Mesendoderm (in vitro differentiated cells): ENCODE measurements around the gene MOGAT1.
"Not testable (repeated sequence)": the region's sequence is repeated elsewhere in the genome, so short reads cannot be mapped to it uniquely, and the experiment has no call there.

Source experiments
- DNase-seq: peaks from one replicate; pipeline ENCODE4 v3.0.0; 2013
- H2AK5ac ChIP-seq: 2 replicates; pipeline ENCODE4 v1.6.1; 2013; ENCODE audit warnings: low read length, inconsistent platforms
- H2BK120ac ChIP-seq: 2 replicates; pipeline ENCODE4 v1.6.1; 2013; ENCODE audit warnings: low read depth, mild to moderate bottlenecking, low read length, moderate library complexity, mixed read lengths
- H2BK15ac ChIP-seq: replicated peaks from 2 replicates; pipeline ENCODE4 v1.6.1; 2013; ENCODE audit warnings: low read depth, mild to moderate bottlenecking, moderate library complexity
- H2BK5ac ChIP-seq: 2 replicates; pipeline ENCODE4 v1.6.1; 2013; ENCODE audit warnings: low read length, inconsistent platforms
- H3K18ac ChIP-seq: 2 replicates; pipeline ENCODE4 v1.6.1; 2013; ENCODE audit warnings: mild to moderate bottlenecking, low read length, mixed read lengths
- H3K23ac ChIP-seq: one replicate; pipeline ENCODE4 v1.6.1; 2013; ENCODE audit warnings: low read length
- H3K27ac ChIP-seq: 2 replicates; pipeline ENCODE4 v1.5.1; 2013; ENCODE audit warnings: low read depth, mild to moderate bottlenecking, inconsistent platforms, low read length, moderate library complexity
- H3K27me3 ChIP-seq: 2 replicates; pipeline ENCODE4 v1.6.1; 2013; ENCODE audit warnings: low read length, control low read depth, mild to moderate bottlenecking, inconsistent platforms; ENCODE audit not compliant: insufficient read depth, poor library complexity
- H3K36me3 ChIP-seq: 2 replicates; pipeline ENCODE4 v1.6.1; 2013; ENCODE audit warnings: low read length, inconsistent platforms; ENCODE audit not compliant: control insufficient read depth, insufficient read depth
- H3K4ac ChIP-seq: one replicate; pipeline ENCODE4 v1.6.1; 2013; ENCODE audit warnings: low read depth, mild to moderate bottlenecking, low read length, moderate library complexity
- H3K4me1 ChIP-seq: 2 replicates; pipeline ENCODE4 v1.6.1; 2013; ENCODE audit warnings: low read depth, low read length, inconsistent platforms; ENCODE audit not compliant: control insufficient read depth
- H3K4me2 ChIP-seq: 2 replicates; pipeline ENCODE4 v1.6.1; 2013; ENCODE audit warnings: low read length
- H3K4me3 ChIP-seq: 2 replicates; pipeline ENCODE4 v1.5.1; 2013; ENCODE audit warnings: mild to moderate bottlenecking, low read length
- H3K56ac ChIP-seq: one replicate; pipeline ENCODE4 v1.6.1; 2013; ENCODE audit warnings: low read length
- H3K79me1 ChIP-seq: 2 replicates; pipeline ENCODE4 v1.6.1; 2013; ENCODE audit warnings: low read length, inconsistent platforms
- H3K79me2 ChIP-seq: 2 replicates; pipeline ENCODE4 v1.6.1; 2013; ENCODE audit warnings: mild to moderate bottlenecking, low read length; ENCODE audit not compliant: control insufficient read depth, insufficient read depth
- H3K9ac ChIP-seq: 2 replicates; pipeline ENCODE4 v1.6.1; 2013; ENCODE audit warnings: low read length, inconsistent platforms
- H4K5ac ChIP-seq: one replicate; pipeline ENCODE4 v1.6.1; 2013; ENCODE audit warnings: low read length
- H4K8ac ChIP-seq: one replicate; pipeline ENCODE4 v1.6.1; 2013; ENCODE audit warnings: low read depth, mild to moderate bottlenecking, control low read depth, low read length, moderate library complexity
- WGBS: extraction: QIAGEN DNeasy Blood & Tissue Kit; methylation state at CpG from one replicate; pipeline ENCODE4 v1.1.7; 2013; ENCODE audit warnings: low lambda C conversion rate, missing lambda C conversion rate; ENCODE audit not compliant: insufficient coverage; ENCODE audit errors: extremely low coverage; 5-methylcytosine and 5-hydroxymethylcytosine counted together

MOGAT1 gene

DNA sequence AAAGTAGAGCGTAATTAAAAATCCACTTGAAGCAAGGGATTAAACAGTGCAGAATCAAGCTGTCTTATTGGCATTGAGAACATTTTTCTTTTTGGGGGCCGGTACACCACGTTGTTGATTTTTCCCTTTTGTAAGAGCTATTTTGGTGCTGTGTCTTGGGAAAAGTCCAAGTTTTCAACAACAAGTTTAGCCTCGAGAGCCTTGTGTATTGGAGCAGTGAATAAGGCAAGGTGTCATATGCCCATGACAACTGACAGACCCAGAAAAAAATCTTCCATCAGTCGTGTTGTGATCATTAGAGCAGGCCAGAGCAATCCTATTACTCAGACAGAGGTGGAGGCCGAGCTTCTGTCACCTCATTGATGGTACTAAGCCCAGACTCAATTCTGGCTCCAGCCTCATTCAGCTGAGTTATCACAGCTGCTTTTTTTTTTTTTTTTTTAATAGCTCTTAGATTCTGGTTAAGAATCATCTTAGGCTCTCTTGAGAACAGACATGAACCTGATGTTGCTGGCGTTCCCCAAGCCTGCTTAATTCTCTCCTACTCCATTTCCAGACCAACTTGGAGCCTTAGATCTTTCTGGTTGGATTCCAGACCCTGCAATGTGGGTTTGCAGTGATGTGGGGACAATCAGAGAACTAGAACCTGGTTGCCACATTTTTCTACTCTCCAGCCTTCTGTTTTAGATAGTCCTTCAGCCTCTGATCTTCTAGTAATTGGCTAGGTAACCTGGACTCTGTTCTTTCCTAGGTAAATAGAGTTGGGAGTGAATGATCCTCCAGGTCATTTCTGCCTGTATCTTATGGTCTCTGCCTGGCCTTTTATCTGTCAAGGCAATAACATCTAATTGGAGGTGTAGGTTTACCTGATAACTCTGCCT lies 43.1 kb downstream of the MOGAT1 start:
- Histone ChIP-seq H3K56ac (no peak overlapping the region), H3K18ac (no peak overlapping the region), H3K79me1 (no peaks in the 10 kb centered on the region), H3K27me3 (no peaks in the 10 kb centered on the region), H3K23ac (no peak overlapping the region), H4K8ac (no peak overlapping the region), H3K4me1 (no peaks in the 10 kb centered on the region), H2BK120ac (no peak overlapping the region), H3K4ac (no peak overlapping the region), H3K4me3 (no peak overlapping the region), H4K5ac (no peak overlapping the region), H2BK15ac (no peak overlapping the region), H3K36me3 (no peaks in the 10 kb centered on the region), H3K79me2 (no peaks in the 10 kb centered on the region), H3K27ac (no peak overlapping the region), H3K9ac (no peak overlapping the region), H2AK5ac (no peak overlapping the region), H2BK5ac (no peak overlapping the region), H3K4me2 (no peak overlapping the region)
- no peak for DNase-seq
- no CpG with 5 or more reads among the region's 7 CpGs for WGBS

DNA sequence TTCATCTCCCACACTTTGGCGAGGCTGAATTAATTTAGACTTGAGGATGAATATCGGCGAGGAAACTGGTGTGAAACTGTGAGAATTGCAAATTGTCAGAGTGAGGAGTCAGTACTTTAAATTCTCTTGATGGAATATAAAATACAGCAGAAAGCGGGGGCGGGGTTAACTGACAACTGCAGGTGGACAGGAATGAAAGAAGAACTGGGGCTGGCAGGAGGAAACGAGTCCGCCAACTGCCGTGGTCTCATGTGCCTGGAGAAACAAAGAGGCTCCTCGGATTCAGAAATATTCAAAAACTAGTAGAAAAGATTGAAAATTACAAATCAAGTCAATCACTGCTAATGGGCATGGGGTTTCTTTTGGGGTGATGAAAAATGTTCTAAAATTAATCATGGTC lies 44.3 kb downstream of the MOGAT1 start:
- no peak for DNase-seq

DNA sequence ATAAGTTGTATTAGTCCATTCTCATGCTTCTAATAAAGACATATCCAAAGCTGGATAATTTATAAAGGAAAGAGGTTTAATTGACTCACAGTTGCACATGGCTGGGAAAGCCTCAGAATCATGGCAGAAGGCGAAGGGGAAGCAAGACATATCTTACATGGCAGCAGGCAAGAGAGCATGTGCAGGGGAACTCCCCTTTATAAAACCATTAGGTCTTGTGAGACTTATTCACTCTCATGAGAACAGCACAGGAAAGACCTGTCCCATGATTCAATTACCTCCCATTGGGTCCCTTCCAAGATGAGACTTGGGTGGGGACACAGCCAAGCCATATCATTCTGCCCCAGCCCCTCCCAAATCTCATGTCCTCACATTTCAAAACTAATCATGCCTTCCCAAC lies 48.3 kb downstream of the MOGAT1 start:
- not testable (repeated sequence) for H2BK120ac ChIP-seq, H2BK15ac ChIP-seq, H3K27me3 ChIP-seq, H3K4me3 ChIP-seq, H3K4me2 ChIP-seq, H3K36me3 ChIP-seq, H3K4ac ChIP-seq, DNase-seq, H3K56ac ChIP-seq, H3K4me1 ChIP-seq, H3K18ac ChIP-seq, H2BK5ac ChIP-seq, H3K79me2 ChIP-seq, H3K23ac ChIP-seq, H3K27ac ChIP-seq, H2AK5ac ChIP-seq, H3K9ac ChIP-seq, H4K5ac ChIP-seq, H3K79me1 ChIP-seq, H4K8ac ChIP-seq
- no CpG with 5 or more reads among the region's 1 CpG for WGBS

More for the DNA sequence above, 44.3 kb downstream of the MOGAT1 start:
- H3K27ac ChIP-seq = no peak overlapping the region
- no peaks in the 10 kb centered on the region for H3K36me3 ChIP-seq
- no peaks in the 10 kb centered on the region for H3K4me1 ChIP-seq
- no peak overlapping the region for H3K4me3 ChIP-seq
- H2AK5ac ChIP-seq = no peak overlapping the region
- H2BK15ac ChIP-seq = no peak overlapping the region
- H3K9ac ChIP-seq = no peak overlapping the region
- no peak overlapping the region for H2BK5ac ChIP-seq
- no peak overlapping the region for H3K23ac ChIP-seq
- no peak overlapping the region for H4K8ac ChIP-seq
- H3K79me2 ChIP-seq = no peaks in the 10 kb centered on the region
- H3K18ac ChIP-seq = no peak overlapping the region
- H4K5ac ChIP-seq = no peak overlapping the region
- H3K4me2 ChIP-seq = no peak overlapping the region
- H3K56ac ChIP-seq = no peak overlapping the region
- H2BK120ac ChIP-seq = no peak overlapping the region
- no peaks in the 10 kb centered on the region for H3K27me3 ChIP-seq
- H3K79me1 ChIP-seq = no peaks in the 10 kb centered on the region
- WGBS = no CpG with 5 or more reads among the region's 9 CpGs
- no peak overlapping the region for H3K4ac ChIP-seq

DNA sequence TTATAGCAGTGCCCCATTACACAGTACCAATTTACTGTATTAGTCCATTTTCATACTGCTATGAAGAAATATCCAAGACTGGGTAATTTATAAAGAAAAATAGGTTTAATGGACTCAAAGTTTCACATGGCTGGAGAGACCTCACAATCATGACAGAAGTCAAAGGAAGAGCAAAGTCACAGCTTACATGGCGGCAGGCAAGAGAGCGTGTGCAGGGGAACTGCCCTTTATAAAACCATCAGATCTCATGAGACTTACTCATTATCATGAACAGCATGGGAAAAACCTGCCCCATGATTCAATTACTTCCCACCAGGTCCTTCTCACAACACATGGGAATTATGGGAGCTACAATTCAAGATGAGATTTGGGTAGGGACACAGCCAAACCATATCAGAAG lies 50.1 kb downstream of the MOGAT1 start:
- H3K18ac ChIP-seq, H3K79me1 ChIP-seq, H2BK5ac ChIP-seq, H3K79me2 ChIP-seq, H3K27me3 ChIP-seq, H3K23ac ChIP-seq, H3K4ac ChIP-seq, H3K4me1 ChIP-seq, H2BK120ac ChIP-seq, H2BK15ac ChIP-seq, H2AK5ac ChIP-seq, DNase-seq, H3K27ac ChIP-seq, H3K36me3 ChIP-seq, H3K56ac ChIP-seq, H4K8ac ChIP-seq, H4K5ac ChIP-seq, H3K9ac ChIP-seq, H3K4me3 ChIP-seq, H3K4me2 ChIP-seq: not testable (repeated sequence)
- no CpG with 5 or more reads among the region's 2 CpGs for whole genome bisulfite sequencing

DNA sequence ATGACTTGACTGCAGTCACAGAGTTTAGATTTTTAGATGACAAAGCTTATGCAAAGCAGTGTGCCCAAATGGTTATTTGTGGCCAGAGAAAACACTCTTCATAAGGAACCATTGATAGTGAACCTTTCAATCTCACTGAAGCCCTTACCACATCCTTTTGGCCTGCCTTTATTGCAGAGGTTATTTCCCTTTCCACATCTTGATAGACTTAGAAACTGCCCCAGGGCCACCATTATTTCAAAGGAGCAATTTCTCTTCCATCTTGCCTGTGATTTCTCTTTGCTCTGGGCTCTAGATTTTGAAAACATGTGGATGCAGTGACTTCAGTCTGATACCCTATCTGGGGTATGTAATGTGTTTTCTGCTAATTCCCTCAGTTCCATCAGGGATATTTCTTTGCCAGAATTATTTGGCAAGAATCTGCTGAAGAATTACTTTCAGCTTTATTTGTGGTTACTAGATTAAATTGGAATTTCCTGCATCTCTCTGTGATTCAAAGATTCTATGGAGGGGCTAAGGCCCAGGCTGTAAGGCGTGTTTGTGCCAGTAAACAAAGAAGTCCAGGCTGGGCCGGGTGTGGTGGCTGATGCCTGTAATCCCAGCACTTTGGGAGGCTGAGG lies 51.0 kb downstream of the MOGAT1 start:
- no peak overlapping the region for H3K9ac ChIP-seq
- H3K18ac ChIP-seq = no peak overlapping the region
- H3K27ac ChIP-seq = no peak overlapping the region
- H4K5ac ChIP-seq = no peak overlapping the region
- no peak overlapping the region for H2BK5ac ChIP-seq
- H3K4ac ChIP-seq = no peak overlapping the region
- no peaks in the 10 kb centered on the region for H3K36me3 ChIP-seq
- no peak overlapping the region for H3K4me3 ChIP-seq
- H3K27me3 ChIP-seq = no peaks in the 10 kb centered on the region
- no peak overlapping the region for H4K8ac ChIP-seq
- H3K23ac ChIP-seq = no peak overlapping the region
- WGBS = no CpG with 5 or more reads among the region's 2 CpGs
- H3K4me2 ChIP-seq = no peak overlapping the region
- H3K56ac ChIP-seq = no peak overlapping the region
- no peaks in the 10 kb centered on the region for H3K79me1 ChIP-seq
- H3K4me1 ChIP-seq = no peaks in the 10 kb centered on the region
- H2AK5ac ChIP-seq = no peak overlapping the region
- H3K79me2 ChIP-seq = no peaks in the 10 kb centered on the region
- H2BK15ac ChIP-seq = no peak overlapping the region
- H2BK120ac ChIP-seq = no peak overlapping the region
- no peak for DNase-seq
